HG02884 (cell line): ENCODE data around the gene KRT82.
"Not testable (repeated sequence)": the region's sequence is repeated elsewhere in the genome, so short reads cannot be mapped to it uniquely, and the experiment has no call there.

ENCODE experiments used
- ATAC-seq: cut with Tn5 transposase; IDR thresholded peaks from one replicate; pipeline ENCODE4 v1.9.1; 2021; ENCODE audit warnings: mild to moderate bottlenecking, moderate library complexity; ENCODE audit not compliant: unreplicated experiment

KRT82 gene

GRCh38 chr12:52405922-52406385 lies at the start of gene KRT82:
Gene KRT82, minus strand, starts transcription at chr12:52406335. Its CDS starts 58 bp downstream, at chr12:52406277.
- no peak for ATAC-seq

GRCh38 chr12:52455821-52456220 lies 49.7 kb upstream of the KRT82 start:
- no peak for ATAC-seq

DNA sequence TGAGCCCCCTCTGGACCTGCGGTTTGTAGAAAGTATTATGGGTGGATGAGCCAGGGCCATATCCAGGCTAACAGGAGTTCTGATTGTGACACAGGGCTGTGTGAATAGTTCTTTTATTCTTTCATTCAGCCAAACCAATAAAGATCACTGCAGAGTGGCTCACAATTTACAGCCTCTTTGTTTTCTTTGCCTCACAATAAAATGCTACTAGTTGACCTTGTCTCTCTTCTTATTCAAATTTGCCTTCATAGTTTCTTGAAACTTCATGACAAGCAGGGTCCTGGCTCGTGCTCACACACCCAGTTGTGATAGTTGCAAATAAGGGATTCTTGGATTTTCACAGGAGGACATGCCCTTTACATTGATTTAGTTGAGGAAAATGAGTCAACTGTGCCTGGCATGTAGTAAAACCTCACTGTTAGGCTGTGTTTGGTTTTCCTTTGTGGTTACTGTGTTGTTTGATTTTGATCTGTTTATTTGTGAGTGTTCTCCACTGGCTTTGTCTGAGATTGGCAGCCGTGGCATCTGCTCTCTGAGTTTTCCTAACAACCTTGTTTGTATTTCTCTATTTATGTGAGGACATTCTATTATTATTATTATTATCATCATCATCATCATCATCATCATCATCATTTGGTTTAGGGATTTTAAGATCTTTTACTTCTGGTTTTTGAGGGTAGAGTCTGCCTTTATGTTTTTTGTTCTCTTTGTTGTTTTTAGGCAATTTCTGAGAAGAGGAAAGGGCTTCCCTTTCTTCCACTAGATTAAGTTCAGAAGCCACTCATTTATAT lies 48.5 kb upstream of the KRT82 start:
- no peak for ATAC-seq

GRCh38 chr12:52452101-52452500 lies 46.0 kb upstream of the KRT82 start, which contains the start of gene KRT6B:
Gene KRT6B, minus strand, starts transcription at chr12:52452146. Its CDS starts 68 bp downstream, at chr12:52452078.
- no peak for ATAC-seq

DNA sequence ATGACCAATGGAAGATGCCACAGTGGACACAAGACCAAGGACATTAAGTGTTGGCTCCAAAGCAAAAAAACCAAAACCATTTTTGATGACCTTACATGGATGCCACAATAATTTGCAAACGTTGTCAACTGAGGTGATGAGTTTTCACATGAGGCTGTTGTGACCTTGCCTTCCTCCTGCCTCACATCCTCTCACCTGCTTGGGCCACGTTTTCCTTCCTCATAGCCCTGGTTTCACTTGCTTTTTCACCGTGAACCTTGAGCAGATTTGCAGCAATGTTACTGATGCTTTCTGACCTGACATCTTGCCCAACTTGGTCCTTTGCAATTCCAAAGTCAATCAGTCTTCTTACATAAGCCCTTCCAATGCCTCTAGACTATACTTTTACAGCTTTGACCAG lies 42.1 kb upstream of the KRT82 start:
- no peak for ATAC-seq

DNA sequence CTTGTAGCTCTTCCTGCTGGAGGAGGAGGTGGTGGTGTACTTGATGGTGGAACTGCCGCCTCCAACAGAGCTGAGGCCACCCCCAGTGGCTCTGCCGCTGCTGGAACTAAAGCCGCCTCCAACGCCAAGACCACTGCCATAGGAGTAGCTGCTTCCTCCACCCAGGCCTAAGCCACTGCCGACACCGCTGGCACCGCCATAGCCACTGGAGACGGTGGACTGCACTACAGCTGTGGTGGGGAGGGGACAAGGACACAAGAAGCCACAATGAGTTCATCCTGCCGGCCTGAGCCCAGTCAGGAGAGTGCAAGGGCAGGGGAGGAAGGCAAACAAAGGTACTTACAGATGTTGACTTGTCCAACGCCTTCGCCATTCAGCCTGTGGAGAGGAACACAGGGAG lies 41.1 kb upstream of the KRT82 start:
- not testable (repeated sequence) for ATAC-seq

- ATAC-seq: no peak
Observed at GRCh38 chr12:52446367-52447045, 40.4 kb upstream of the KRT82 start.

DNA sequence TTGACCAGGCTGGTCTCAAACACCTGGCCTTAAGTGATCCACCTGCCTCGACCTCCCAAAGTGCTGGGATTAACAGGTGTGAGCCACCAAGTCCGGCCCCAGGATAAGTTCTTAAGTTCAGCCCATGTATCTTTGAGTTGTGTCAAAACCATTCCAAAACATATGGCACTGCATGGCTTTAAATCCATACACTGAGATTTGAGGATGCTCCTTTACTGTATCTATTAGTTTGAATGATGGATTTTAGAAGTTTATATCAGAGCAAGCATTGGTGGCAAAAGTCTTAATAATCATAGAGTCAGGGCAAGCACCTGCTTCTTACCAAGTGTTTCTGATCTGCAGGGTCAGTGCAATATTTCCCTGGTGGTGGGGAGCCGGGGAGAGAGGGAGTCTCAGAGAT lies 39.7 kb upstream of the KRT82 start:
- no peak for ATAC-seq

- ATAC-seq: no peak
Observed at GRCh38 chr12:52444647-52445595, 38.8 kb upstream of the KRT82 start.

- no peak for ATAC-seq
Observed at GRCh38 chr12:52443966-52444365, 37.8 kb upstream of the KRT82 start.

- no peak for ATAC-seq
Observed at GRCh38 chr12:52442600-52443061, 36.5 kb upstream of the KRT82 start.

- no peak for ATAC-seq
Observed at GRCh38 chr12:52441320-52441911, 35.3 kb upstream of the KRT82 start.

- ATAC-seq: no peak
Observed at GRCh38 chr12:52440821-52441319, 34.7 kb upstream of the KRT82 start.

GRCh38 chr12:52439845-52440244 lies 33.7 kb upstream of the KRT82 start:
- no peak for ATAC-seq

GRCh38 chr12:52439420-52439819 lies 33.3 kb upstream of the KRT82 start:
- no peak for ATAC-seq

DNA sequence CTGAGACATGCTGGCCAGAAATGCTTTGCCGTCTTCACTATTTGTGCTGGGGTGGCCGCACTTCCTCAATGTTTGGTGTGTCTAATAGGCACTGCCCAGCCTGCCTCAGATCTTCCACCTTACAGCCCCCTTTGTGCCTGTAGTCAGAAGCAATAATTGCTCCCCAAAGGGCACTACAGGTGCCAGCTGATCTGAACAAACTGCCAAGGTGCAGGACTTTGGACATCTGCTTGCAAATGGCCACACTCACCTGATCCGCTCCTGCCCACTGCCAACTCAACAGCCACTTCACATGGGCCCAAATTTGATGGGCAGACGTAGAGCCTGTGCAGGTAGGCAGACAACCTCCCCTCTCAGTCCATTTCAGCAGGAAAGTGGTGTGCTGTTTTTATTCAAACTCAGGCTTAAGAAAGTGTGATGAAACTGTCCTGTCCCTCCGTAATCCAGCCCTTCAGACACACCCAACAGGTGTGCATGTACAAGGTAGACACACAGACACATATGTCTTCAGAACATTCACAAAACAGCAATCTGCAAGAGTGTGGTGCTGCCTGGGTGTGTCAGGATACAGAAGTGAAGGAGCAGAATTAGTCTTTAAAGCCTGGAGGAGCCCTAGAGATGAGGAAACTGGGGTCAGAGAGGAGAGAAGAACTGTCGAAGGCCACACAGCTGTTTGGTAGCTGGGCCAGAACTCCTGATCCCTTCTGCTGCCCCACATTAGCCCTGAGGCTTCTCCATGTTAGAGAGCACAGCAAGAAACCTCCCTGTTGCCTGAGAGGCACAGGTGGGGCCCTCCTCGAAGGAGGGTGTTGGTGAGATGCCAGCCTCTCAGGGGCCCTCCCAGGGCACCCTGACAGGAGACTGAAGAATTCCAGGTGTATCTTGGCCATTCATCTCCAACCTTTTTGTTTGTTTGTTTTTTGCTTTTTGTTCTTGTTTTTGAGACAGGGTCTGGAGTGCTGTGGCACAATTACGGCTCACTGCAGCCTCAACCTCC lies 32.5 kb upstream of the KRT82 start:
- ATAC-seq: no peak

- ATAC-seq: no peak
Observed at GRCh38 chr12:52437508-52437907, 31.4 kb upstream of the KRT82 start.

DNA sequence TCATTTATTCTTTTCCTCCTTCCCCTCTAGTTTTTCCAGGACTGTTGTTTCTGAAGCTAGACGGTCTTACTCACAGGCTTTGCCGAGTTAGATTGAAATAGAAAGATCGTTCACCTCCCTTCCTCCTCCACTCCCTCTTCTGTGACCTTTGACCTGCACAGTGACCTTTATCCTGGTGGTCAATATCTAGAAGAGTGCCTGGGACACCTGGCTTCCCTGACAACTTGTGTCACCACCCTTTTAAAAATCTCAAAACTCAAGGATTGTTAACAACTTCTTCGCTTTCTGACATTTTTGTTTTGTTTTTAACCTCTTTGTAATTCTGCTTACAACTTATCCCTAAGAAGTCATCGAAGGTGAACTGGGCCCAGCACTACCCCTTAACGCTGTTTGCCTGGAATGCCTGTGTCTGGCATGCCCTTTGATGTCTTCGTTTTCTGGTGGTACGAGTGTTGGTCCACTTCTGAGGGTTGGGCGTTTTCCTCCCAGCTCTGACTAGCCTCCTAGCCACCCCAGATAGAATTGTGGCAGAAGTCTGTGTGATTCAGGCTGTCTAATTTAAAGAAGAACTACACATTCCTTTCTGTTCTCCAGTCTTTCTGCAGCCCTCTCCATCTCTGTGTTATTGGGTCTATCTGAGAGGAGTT lies 30.8 kb upstream of the KRT82 start:
- no peak for ATAC-seq
